ENCODE results near the gene SURF2. TPM values are rescaled to one million over a fixed set of nuclear protein-coding genes. Genes with fewer than 3 reads are reported as not detected.

The SURF2 gene
- total and polyA plus RNA-seq, 2 donors (not counting 3 experiments of a cell fraction or from before 2014, with no cell fraction given): 10.6 to 14.2 TPM

DNA sequence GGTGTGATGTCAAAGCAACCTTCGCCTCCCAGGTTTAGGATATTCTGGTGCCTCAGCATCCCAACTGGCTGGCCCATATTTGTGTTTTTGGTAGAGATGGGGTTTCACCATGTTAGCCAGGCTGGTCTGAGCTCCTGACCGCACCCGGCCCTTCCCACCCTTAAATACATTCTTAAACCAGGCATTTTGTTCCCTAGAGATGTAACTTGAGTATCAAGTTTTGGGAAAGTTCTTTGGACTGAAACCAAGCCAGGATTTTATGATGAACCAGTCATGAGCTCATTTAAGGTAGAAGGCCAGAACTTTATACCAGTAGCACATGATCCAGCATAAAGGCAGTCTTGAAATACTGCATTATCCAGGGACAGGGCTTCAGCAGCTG, 4.8 kb upstream of the SURF2 start:
- H3K27ac ChIP-seq (ENCODE audit: insufficient read depth, low read depth, low read length): no peak overlapping the region
- TF ChIP-seq, protein P1, sequence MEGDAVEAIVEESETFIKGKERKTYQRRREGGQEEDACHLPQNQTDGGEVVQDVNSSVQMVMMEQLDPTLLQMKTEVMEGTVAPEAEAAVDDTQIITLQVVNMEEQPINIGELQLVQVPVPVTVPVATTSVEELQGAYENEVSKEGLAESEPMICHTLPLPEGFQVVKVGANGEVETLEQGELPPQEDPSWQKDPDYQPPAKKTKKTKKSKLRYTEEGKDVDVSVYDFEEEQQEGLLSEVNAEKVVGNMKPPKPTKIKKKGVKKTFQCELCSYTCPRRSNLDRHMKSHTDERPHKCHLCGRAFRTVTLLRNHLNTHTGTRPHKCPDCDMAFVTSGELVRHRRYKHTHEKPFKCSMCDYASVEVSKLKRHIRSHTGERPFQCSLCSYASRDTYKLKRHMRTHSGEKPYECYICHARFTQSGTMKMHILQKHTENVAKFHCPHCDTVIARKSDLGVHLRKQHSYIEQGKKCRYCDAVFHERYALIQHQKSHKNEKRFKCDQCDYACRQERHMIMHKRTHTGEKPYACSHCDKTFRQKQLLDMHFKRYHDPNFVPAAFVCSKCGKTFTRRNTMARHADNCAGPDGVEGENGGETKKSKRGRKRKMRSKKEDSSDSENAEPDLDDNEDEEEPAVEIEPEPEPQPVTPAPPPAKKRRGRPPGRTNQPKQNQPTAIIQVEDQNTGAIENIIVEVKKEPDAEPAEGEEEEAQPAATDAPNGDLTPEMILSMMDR (IDR thresholded peaks at IDR 0.05; ENCODE audit: extremely low read depth in 1 of 2, insufficient read depth in 1 of 2, low read depth in 1 of 2, low read length in 2 of 2): no peak
- TF ChIP-seq JUN (IDR thresholded peaks at IDR 0.05; ENCODE audit: borderline replicate concordance, insufficient read depth, insufficient read length, low read depth) (no peak), GATA2 (IDR thresholded peaks at IDR 0.05; ENCODE audit: insufficient read depth, insufficient read length, low read depth, low read length) (no peak), FOS (IDR thresholded peaks at IDR 0.05; ENCODE audit: borderline replicate concordance, insufficient read depth, low read length) (no peak), EZH2 (IDR thresholded peaks at IDR 0.05; ENCODE audit: borderline replicate concordance, low read depth, low read length, severe bottlenecking) (no peak)
- TF ChIP-seq, protein P2, sequence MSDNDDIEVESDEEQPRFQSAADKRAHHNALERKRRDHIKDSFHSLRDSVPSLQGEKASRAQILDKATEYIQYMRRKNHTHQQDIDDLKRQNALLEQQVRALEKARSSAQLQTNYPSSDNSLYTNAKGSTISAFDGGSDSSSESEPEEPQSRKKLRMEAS (IDR thresholded peaks at IDR 0.05; ENCODE audit: insufficient read depth, insufficient read length): no peak
- H3K9ac ChIP-seq (replicated peaks; ENCODE audit: extremely low read depth, insufficient read depth, low read length): no peak overlapping the region
- no peak for DNase-seq (ENCODE audit: low read depth, low spot score)
- no peaks in the 10 kb centered on the region for H4K20me1 ChIP-seq (replicated peaks; ENCODE audit: control insufficient read depth, extremely low read depth, insufficient read depth, low read length)
- no TSS peak for BruUV-seq (replicated peaks)
- ChIA-PET POLR2A (no interaction called here), CTCF (interaction anchor here (0.9 to 1.4 kb wide), 2 partner anchors 23 to 165 kb away, joined by 3 to 4 read pairs; no protein-coding TSS in a partner anchor)
- H3K9me3 ChIP-seq (replicated peaks; ENCODE audit: control insufficient read depth, insufficient read depth, low read length): no peaks in the 10 kb centered on the region
- H3K4me2 ChIP-seq (ENCODE audit: insufficient read depth, low read length): no peak overlapping the region
- FAIRE-seq: no peak
- intact Hi-C loops (cut with micrococcal nuclease) (no loop called here), dilution Hi-C loops (cut with MboI; ENCODE audit: extremely low pct_ligation_motif_present, low sequenced_read_pairs) (no loop called here)
- H2AFZ ChIP-seq (ENCODE audit: low read depth, low read length): no peak overlapping the region
- H3K4me1 ChIP-seq (ENCODE audit: control insufficient read depth, extremely low read depth, insufficient read depth, low read length): peaks cover 18% of the 10 kb centered on the region
- H3K4me3 ChIP-seq (replicated peaks in 1 of 3; ENCODE audit: insufficient read depth in 1 of 3, low read depth in 1 of 3, low read length in 3 of 3): no peak overlapping the region
- H3K79me2 ChIP-seq (ENCODE audit: control insufficient read depth, insufficient read depth, low read length): peaks cover 33% of the 10 kb centered on the region
- H3K9me1 ChIP-seq (replicated peaks; ENCODE audit: control insufficient read depth, extremely low read depth, insufficient read depth, low read length): no peaks in the 10 kb centered on the region
- peaks cover 15 to 28% of the 10 kb centered on the region in 2 experiments for H3K36me3 ChIP-seq (ENCODE audit: control insufficient read depth in 2 of 2, extremely low read depth in 1 of 2, insufficient read depth in 2 of 2, low read length in 2 of 2)
- H3K27me3 ChIP-seq (ENCODE audit: control insufficient read depth in 2 of 2, insufficient read depth in 2 of 2, low read length in 2 of 2): no peaks in the 10 kb centered on the region
